HG03439 (cell line): ENCODE measurements around the gene VOPP1.
A peak's percentile ranks its signal among the peaks of the same experiment; 100 is the strongest.

Experiments used
- ATAC-seq: cut with Tn5 transposase; IDR thresholded peaks from one replicate; pipeline ENCODE4 v1.9.1; 2021; ENCODE audit warnings: mild to moderate bottlenecking, moderate library complexity; ENCODE audit not compliant: unreplicated experiment

Gene VOPP1

GRCh38 chr7:55534262-55534915 is 37.9 kb downstream of the VOPP1 start:
- ATAC-seq, result peak; percentile 62

- no peak for ATAC-seq
Measured at GRCh38 chr7:55533729-55534080, 38.6 kb downstream of the VOPP1 start.

- peak; percentile 51 for ATAC-seq
Measured at GRCh38 chr7:55533050-55533728, 39.1 kb downstream of the VOPP1 start.

GRCh38 chr7:55532150-55532917 is 40.0 kb downstream of the VOPP1 start:
- no peak for ATAC-seq

- no peak for ATAC-seq
Measured at GRCh38 chr7:55531536-55531935, 40.8 kb downstream of the VOPP1 start.

GRCh38 chr7:55527307-55527706 is 45.0 kb downstream of the VOPP1 start:
- no peak for ATAC-seq

GRCh38 chr7:55526770-55527169 is 45.5 kb downstream of the VOPP1 start:
- no peak for ATAC-seq

- ATAC-seq, result no peak
Measured at GRCh38 chr7:55526329-55526728, 46.0 kb downstream of the VOPP1 start.

- ATAC-seq, result no peak
Measured at GRCh38 chr7:55524558-55525310, 47.6 kb downstream of the VOPP1 start.

GRCh38 chr7:55523366-55523765 is 48.9 kb downstream of the VOPP1 start:
- ATAC-seq, result no peak

- ATAC-seq, result no peak
Measured at GRCh38 chr7:55521917-55522902, 50.1 kb downstream of the VOPP1 start.

GRCh38 chr7:55521512-55521911 is 50.8 kb downstream of the VOPP1 start:
- no peak for ATAC-seq

- ATAC-seq, result no peak
Measured at GRCh38 chr7:55520426-55521140, 51.7 kb downstream of the VOPP1 start.

- ATAC-seq, result no peak
Measured at GRCh38 chr7:55518836-55519235, 53.5 kb downstream of the VOPP1 start.

- ATAC-seq, result no peak
Measured at GRCh38 chr7:55517936-55518689, 54.2 kb downstream of the VOPP1 start.

- peak; percentile 76 for ATAC-seq
Measured at GRCh38 chr7:55517191-55517633, 55.1 kb downstream of the VOPP1 start.

- ATAC-seq, result no peak
Measured at GRCh38 chr7:55516409-55516808, 55.9 kb downstream of the VOPP1 start.

GRCh38 chr7:55515569-55516279 is 56.6 kb downstream of the VOPP1 start:
- ATAC-seq, result peak; percentile 35
